Mesendoderm (in vitro differentiated cells): ENCODE data around the gene SLC25A43.

Experiments used
- DNase-seq: peaks from one replicate; pipeline ENCODE4 v3.0.0; 2013
- H2AK5ac ChIP-seq: 2 replicates; pipeline ENCODE4 v1.6.1; 2013; ENCODE audit warnings: low read length, inconsistent platforms
- H2BK120ac ChIP-seq: 2 replicates; pipeline ENCODE4 v1.6.1; 2013; ENCODE audit warnings: low read depth, mild to moderate bottlenecking, low read length, moderate library complexity, mixed read lengths
- H2BK15ac ChIP-seq: replicated peaks from 2 replicates; pipeline ENCODE4 v1.6.1; 2013; ENCODE audit warnings: low read depth, mild to moderate bottlenecking, moderate library complexity
- H2BK5ac ChIP-seq: 2 replicates; pipeline ENCODE4 v1.6.1; 2013; ENCODE audit warnings: low read length, inconsistent platforms
- H3K18ac ChIP-seq: 2 replicates; pipeline ENCODE4 v1.6.1; 2013; ENCODE audit warnings: mild to moderate bottlenecking, low read length, mixed read lengths
- H3K23ac ChIP-seq: one replicate; pipeline ENCODE4 v1.6.1; 2013; ENCODE audit warnings: low read length
- H3K27ac ChIP-seq: 2 replicates; pipeline ENCODE4 v1.5.1; 2013; ENCODE audit warnings: low read depth, mild to moderate bottlenecking, inconsistent platforms, low read length, moderate library complexity
- H3K27me3 ChIP-seq: 2 replicates; pipeline ENCODE4 v1.6.1; 2013; ENCODE audit warnings: low read length, control low read depth, mild to moderate bottlenecking, inconsistent platforms; ENCODE audit not compliant: insufficient read depth, poor library complexity
- H3K36me3 ChIP-seq: 2 replicates; pipeline ENCODE4 v1.6.1; 2013; ENCODE audit warnings: low read length, inconsistent platforms; ENCODE audit not compliant: control insufficient read depth, insufficient read depth
- H3K4ac ChIP-seq: one replicate; pipeline ENCODE4 v1.6.1; 2013; ENCODE audit warnings: low read depth, mild to moderate bottlenecking, low read length, moderate library complexity
- H3K4me1 ChIP-seq: 2 replicates; pipeline ENCODE4 v1.6.1; 2013; ENCODE audit warnings: low read depth, low read length, inconsistent platforms; ENCODE audit not compliant: control insufficient read depth
- H3K4me2 ChIP-seq: 2 replicates; pipeline ENCODE4 v1.6.1; 2013; ENCODE audit warnings: low read length
- H3K4me3 ChIP-seq: 2 replicates; pipeline ENCODE4 v1.5.1; 2013; ENCODE audit warnings: mild to moderate bottlenecking, low read length
- H3K56ac ChIP-seq: one replicate; pipeline ENCODE4 v1.6.1; 2013; ENCODE audit warnings: low read length
- H3K79me1 ChIP-seq: 2 replicates; pipeline ENCODE4 v1.6.1; 2013; ENCODE audit warnings: low read length, inconsistent platforms
- H3K79me2 ChIP-seq: 2 replicates; pipeline ENCODE4 v1.6.1; 2013; ENCODE audit warnings: mild to moderate bottlenecking, low read length; ENCODE audit not compliant: control insufficient read depth, insufficient read depth
- H3K9ac ChIP-seq: 2 replicates; pipeline ENCODE4 v1.6.1; 2013; ENCODE audit warnings: low read length, inconsistent platforms
- H4K5ac ChIP-seq: one replicate; pipeline ENCODE4 v1.6.1; 2013; ENCODE audit warnings: low read length
- H4K8ac ChIP-seq: one replicate; pipeline ENCODE4 v1.6.1; 2013; ENCODE audit warnings: low read depth, mild to moderate bottlenecking, control low read depth, low read length, moderate library complexity
- WGBS: extraction: QIAGEN DNeasy Blood & Tissue Kit; methylation state at CpG from one replicate; pipeline ENCODE4 v1.1.7; 2013; ENCODE audit warnings: low lambda C conversion rate, missing lambda C conversion rate; ENCODE audit not compliant: insufficient coverage; ENCODE audit errors: extremely low coverage; 5-methylcytosine and 5-hydroxymethylcytosine counted together

Gene SLC25A43

GRCh38 chrX:119459181-119459580, 60.0 kb downstream of the SLC25A43 start:
- no CpG with 5 or more reads among the region's 4 CpGs for WGBS
- no peak overlapping the region for H3K4me3 ChIP-seq
- H2BK5ac ChIP-seq = no peak overlapping the region
- no peak overlapping the region for H3K56ac ChIP-seq
- H3K9ac ChIP-seq = no peak overlapping the region
- H4K5ac ChIP-seq = no peak overlapping the region
- H3K79me2 ChIP-seq = no peaks in the 10 kb centered on the region
- no peak overlapping the region for H3K23ac ChIP-seq
- H2BK15ac ChIP-seq = no peak overlapping the region
- H3K18ac ChIP-seq = no peak overlapping the region
- no peak for DNase-seq
- H3K4me1 ChIP-seq = no peaks in the 10 kb centered on the region
- no peak overlapping the region for H2AK5ac ChIP-seq
- H3K27ac ChIP-seq = no peak overlapping the region
- H3K27me3 ChIP-seq = no peaks in the 10 kb centered on the region
- no peak overlapping the region for H3K4me2 ChIP-seq
- no peaks in the 10 kb centered on the region for H3K79me1 ChIP-seq
- H4K8ac ChIP-seq = no peak overlapping the region
- no peak overlapping the region for H2BK120ac ChIP-seq
- no peaks in the 10 kb centered on the region for H3K36me3 ChIP-seq
- H3K4ac ChIP-seq = no peak overlapping the region

- peaks cover 5% of the 10 kb centered on the region for H3K79me2 ChIP-seq
- no peak overlapping the region for H3K4me2 ChIP-seq
- H3K36me3 ChIP-seq = peaks cover 3% of the 10 kb centered on the region
- no peak overlapping the region for H3K4me3 ChIP-seq
- no peaks in the 10 kb centered on the region for H3K27me3 ChIP-seq
- H3K18ac ChIP-seq = no peak overlapping the region
- WGBS = no CpG with 5 or more reads among the region's 3 CpGs
- no peak overlapping the region for H2BK5ac ChIP-seq
- H3K79me1 ChIP-seq = peaks cover 2% of the 10 kb centered on the region
- no peak overlapping the region for H4K8ac ChIP-seq
- H3K4me1 ChIP-seq = no peaks in the 10 kb centered on the region
- no peak overlapping the region for H3K27ac ChIP-seq
- no peak overlapping the region for H3K23ac ChIP-seq
- no peak overlapping the region for H2AK5ac ChIP-seq
- H3K56ac ChIP-seq = no peak overlapping the region
- no peak overlapping the region for H4K5ac ChIP-seq
- H3K4ac ChIP-seq = no peak overlapping the region
- H2BK15ac ChIP-seq = no peak overlapping the region
- H2BK120ac ChIP-seq = no peak overlapping the region
- DNase-seq = no peak
- H3K9ac ChIP-seq = no peak overlapping the region
These were observed 66.4 kb downstream of the SLC25A43 start for GRCh38 chrX:119465555-119465954.

GRCh38 chrX:119466970-119467369, 67.8 kb downstream of the SLC25A43 start:
- Histone ChIP-seq H3K4ac (no peak overlapping the region), H3K4me2 (no peak overlapping the region), H3K79me1 (peaks cover 2% of the 10 kb centered on the region), H2BK120ac (no peak overlapping the region), H3K79me2 (peaks cover 5% of the 10 kb centered on the region), H3K9ac (no peak overlapping the region), H3K27ac (no peak overlapping the region), H3K56ac (no peak overlapping the region), H2BK5ac (no peak overlapping the region), H3K4me3 (no peak overlapping the region), H3K36me3 (peaks cover 4% of the 10 kb centered on the region), H2AK5ac (no peak overlapping the region), H3K23ac (no peak overlapping the region), H3K4me1 (no peaks in the 10 kb centered on the region), H3K18ac (no peak overlapping the region), H3K27me3 (no peaks in the 10 kb centered on the region), H4K8ac (no peak overlapping the region), H2BK15ac (no peak overlapping the region), H4K5ac (no peak overlapping the region)
- WGBS = no CpG with 5 or more reads among the region's 3 CpGs
- DNase-seq = no peak

GRCh38 chrX:119467433-119467832, 68.3 kb downstream of the SLC25A43 start:
- Histone ChIP-seq H2BK120ac (no peak overlapping the region), H3K4me2 (no peak overlapping the region), H4K8ac (no peak overlapping the region), H3K23ac (no peak overlapping the region), H3K79me2 (peaks cover 5% of the 10 kb centered on the region), H4K5ac (no peak overlapping the region), H3K27me3 (no peaks in the 10 kb centered on the region), H3K4me3 (no peak overlapping the region), H2AK5ac (no peak overlapping the region), H3K79me1 (peaks cover 2% of the 10 kb centered on the region), H3K36me3 (peaks cover 4% of the 10 kb centered on the region), H3K18ac (no peak overlapping the region), H2BK15ac (no peak overlapping the region), H3K56ac (no peak overlapping the region), H2BK5ac (no peak overlapping the region), H3K4ac (no peak overlapping the region), H3K4me1 (no peaks in the 10 kb centered on the region), H3K9ac (no peak overlapping the region), H3K27ac (no peak overlapping the region)
- DNase-seq = no peak
- WGBS = no CpG with 5 or more reads among the region's 6 CpGs

- Histone ChIP-seq H3K4me2 (peak within 1 kb of the TSS; percentile 81), H3K4me1 (no peaks in the 10 kb centered on the region), H2BK5ac (no peak within 1 kb of the TSS), H3K56ac (peak within 1 kb of the TSS; percentile 93), H3K4me3 (peak within 1 kb of the TSS; percentile 81), H3K27ac (peak within 1 kb of the TSS; percentile 51), H3K79me2 (peaks cover 5% of the 10 kb centered on the region), H3K23ac (no peak within 1 kb of the TSS), H3K36me3 (peaks cover 4% of the 10 kb centered on the region), H3K79me1 (peaks cover 2% of the 10 kb centered on the region), H3K18ac (peak within 1 kb of the TSS; percentile 57), H4K5ac (no peak within 1 kb of the TSS), H3K4ac (peak within 1 kb of the TSS; percentile 94), H2BK120ac (no peak within 1 kb of the TSS), H3K9ac (peak within 1 kb of the TSS; percentile 87), H3K27me3 (no peaks in the 10 kb centered on the region), H2BK15ac (no peak within 1 kb of the TSS), H4K8ac (no peak within 1 kb of the TSS), H2AK5ac (no peak within 1 kb of the TSS)
- WGBS = no CpG with 5 or more reads among the region's 46 CpGs
- DNase-seq = peak; percentile 89
These were observed 68.9 kb downstream of the SLC25A43 start, which contains the start of gene SLC25A5 for GRCh38 chrX:119467842-119468550. SLC25A5 (plus strand) TSS chrX:119468444; CDS start chrX:119468516, 72 bp downstream.
